Non-pigmented ciliary epithelial cell (primary cell): ENCODE results near the gene VPS8.
"Not testable (repeated sequence)": the region's sequence is repeated elsewhere in the genome, so short reads cannot be mapped to it uniquely, and the experiment has no call there.

Experiments used
- DNase-seq: peaks from one replicate; pipeline ENCODE4 v3.0.0-alpha.2; 2010; ENCODE audit warnings: low read depth

VPS8 gene

GRCh38 chr3:184864000-184864399 lies 52.0 kb downstream of the VPS8 start:
- DNase-seq, result no peak

- DNase-seq, result no peak
Observed at GRCh38 chr3:184868477-184868876, 56.5 kb downstream of the VPS8 start.

- DNase-seq, result no peak
Observed at GRCh38 chr3:184872200-184872599, 60.2 kb downstream of the VPS8 start.

GRCh38 chr3:184873141-184873540 lies 61.2 kb downstream of the VPS8 start:
- DNase-seq, result no peak

DNA sequence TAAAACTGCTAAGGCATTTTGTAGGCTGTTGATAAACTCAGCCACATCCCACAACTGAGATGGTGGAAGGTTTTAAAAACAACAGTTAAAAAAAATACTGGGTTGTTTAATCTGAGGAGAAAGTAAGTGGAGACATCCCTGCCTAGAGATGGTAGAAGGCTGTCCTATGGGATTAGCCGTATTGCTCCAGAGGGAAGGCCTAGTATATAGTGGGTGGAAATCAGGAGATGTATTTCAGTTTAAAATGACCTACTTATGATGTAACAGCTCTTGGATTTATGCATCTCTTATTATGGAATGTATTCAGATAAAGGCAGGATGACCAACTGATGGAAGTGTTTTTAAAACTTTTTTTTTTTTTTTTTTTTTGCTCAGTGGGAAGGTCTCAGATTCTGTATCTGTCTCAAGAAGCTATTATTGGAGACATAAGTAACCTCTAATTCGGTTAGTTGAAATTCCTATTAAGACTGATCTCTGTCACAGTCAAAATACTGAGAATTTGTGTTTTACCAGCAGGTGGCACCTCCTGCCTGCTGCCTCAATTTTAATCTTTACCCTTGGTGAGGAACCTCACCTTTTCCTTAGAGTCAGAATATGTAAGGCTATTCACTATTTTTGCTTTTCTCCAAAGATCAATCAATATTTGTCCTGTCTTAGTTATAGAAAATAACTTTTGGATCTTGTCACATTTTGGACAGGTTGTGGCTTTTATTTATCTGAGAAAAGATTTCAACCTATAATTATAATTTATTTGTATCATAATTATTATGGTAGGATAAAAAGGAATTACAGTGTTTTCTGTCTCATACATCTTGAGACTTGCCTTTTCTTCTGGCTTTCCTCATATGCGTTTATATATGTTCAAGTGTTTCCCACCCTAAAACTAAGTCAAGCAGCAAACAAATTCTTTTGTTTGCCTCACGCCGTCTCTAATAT lies 63.0 kb downstream of the VPS8 start:
- DNase-seq, result no peak

DNA sequence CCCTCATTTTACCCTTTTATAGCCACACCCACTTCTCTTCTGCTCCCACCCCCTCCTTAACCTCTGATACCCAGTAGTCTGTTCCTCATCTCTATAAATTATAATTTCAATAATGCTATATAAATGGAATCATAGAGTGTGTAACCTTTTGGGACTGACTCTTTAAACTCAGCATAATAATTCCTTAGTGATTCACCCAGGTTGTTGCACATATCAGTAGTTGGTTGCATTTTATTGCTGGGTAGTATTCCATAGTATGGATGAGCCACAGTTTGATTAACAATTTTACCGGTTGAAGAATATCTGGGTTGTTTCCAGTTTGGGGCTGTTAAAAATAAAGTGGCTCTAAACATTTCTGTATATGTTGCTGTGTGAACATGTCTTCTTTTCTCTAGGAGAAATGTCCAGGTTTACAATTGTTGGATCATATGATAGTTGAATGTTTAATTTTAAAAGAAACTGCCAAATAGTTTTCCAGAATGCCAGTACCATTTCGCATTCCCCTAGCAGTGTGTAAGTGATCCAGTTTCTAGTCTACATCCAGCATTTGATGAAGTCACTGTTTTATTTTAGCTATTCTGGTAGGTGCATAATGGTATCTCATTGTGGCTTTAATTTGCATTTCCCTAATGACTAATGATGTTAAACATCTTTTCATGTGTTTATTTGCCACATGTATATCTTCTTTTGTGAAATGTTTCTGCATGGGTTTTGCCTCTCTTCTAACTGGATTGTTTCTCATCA lies 68.5 kb downstream of the VPS8 start:
- DNase-seq, result no peak

DNA sequence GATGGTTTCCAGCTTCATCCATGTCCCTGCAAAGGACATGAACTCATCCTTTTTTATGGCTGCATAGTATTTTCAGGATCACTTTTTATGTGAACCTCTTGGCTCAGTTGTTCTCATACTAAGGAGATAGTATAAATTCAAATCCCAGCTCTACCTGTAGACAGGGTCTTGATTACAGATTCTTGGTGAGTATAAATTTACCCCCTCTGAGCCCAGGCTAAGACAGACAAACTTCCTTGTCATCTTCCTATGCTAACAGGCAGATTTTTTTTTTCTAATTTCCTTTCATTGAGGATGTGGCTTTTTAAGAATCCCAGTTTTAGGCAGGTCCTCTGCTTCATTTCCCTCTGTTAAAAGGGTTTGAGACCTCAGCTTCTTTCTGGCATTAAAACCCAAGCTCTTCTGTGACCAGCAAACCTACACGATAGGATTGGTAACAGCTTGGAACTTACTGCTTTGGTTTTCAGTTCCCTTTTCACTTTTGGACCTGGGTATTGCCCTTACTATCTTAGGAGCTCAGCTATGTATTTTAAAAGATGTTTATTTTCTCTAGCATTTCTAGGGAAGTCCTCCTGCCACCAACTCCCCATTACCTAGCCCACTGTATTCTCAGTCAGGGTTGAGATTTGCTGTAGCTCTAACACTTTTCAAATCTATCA lies 72.5 kb downstream of the VPS8 start:
- DNase-seq, result no peak

- DNase-seq, result no peak
Observed at GRCh38 chr3:184885112-184885511, 73.1 kb downstream of the VPS8 start.

DNA sequence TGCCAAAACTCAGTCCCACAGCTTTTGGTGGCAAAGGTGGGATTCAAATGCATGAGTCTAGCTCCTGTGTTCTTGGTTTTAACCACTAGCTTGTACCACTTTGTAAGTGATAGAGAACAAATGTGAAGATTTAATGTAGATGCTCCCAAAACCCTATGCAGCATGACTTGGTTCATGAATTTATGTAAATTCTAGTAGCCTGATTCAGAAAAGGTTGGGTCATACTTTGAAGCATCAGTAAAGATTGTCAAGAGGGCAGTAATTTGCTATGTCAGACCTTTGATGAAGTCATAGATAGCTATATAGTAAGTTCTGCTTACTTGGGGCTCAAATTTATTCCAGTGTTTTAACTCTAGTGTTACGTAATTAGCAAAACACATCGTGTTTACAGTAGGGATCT lies 75.6 kb downstream of the VPS8 start:
- no peak for DNase-seq

DNA sequence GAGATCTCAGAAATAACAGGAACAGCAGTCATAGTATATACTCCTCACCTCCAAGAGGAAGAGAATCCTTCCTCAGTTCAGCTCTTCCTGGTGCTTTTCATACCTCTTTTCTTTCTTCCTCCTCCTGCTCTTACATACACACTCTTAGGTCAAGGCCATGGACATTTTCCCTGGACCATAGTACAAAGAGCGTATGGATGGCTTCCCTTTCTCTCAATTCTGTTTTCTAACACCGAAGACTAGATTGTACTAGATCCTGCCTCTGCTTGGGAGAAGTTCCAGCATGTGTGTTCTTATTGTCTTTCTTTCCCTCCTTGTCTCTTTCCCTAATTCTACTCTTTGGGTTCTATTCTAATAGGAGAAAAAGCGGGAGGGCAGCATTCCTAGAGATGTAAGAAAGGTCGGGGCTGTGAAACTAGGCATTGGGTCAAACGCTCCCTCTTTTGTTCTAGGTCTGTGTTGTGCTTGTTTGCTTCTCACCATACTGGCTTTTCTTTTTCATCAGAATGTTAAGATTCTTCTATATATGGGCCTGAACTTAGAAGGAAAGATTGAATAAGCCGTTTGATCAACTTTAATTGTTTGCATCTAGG lies 77.4 kb downstream of the VPS8 start:
- no peak for DNase-seq

DNA sequence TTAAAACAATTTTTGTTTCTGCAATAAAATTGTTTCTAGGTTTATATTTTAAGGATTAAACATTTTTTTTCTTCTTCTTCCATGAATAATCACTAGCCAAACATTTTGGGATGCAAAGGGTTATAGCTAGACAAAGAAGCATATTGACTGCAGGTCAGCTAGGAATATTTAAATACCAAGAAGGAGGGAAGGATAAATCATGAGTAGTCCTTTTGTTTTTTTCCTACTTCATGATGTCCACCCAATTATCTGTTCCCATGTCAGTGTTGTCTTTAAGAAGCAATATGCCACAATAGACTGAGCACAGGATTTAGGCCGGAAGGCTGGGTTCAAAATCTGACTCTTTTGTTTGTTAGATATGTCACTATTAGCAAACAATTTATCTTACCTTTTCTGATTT lies 82.1 kb downstream of the VPS8 start:
- no peak for DNase-seq

GRCh38 chr3:184895350-184895749 lies 83.4 kb downstream of the VPS8 start:
- DNase-seq, result no peak

DNA sequence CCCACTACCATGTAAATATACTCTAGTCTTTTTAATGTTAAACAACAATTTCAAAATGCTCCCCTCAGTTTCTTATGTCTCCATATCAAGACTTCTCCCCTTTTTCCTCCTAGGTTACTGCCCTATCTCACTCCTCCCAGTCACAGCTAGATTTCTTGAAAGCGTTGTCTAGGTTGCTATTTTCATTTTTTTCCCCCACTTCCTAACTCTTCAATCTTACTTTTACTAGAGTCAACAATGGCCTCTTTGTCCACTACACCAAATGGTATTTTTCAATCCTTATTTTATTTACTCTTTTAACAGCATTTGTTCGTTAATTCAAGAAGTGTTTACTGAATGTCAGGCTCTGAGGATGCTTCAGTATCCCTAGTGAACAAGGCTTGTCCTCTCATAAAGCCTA lies 84.4 kb downstream of the VPS8 start:
- no peak for DNase-seq

- no peak for DNase-seq
Observed at GRCh38 chr3:184899953-184900595, 88.1 kb downstream of the VPS8 start.

DNA sequence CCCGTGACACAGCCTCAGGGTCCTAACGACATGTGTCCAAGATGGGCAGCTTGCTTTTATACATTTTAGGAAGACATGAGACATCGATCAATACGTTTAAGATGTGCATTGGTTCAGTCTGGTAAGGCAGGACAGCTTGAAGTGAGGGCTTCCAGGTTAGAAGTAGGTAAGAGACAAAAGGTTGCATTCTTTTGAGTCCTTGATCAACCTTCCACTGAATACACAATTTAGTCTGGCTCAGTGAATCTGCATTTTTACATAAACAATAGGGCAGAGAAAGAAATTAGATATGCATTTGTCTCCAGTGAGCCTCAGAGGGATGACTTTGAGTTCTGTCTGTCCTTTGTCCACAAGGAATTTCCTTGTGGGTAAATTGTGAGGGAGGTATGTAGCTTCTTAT lies 95.1 kb downstream of the VPS8 start:
- DNase-seq, result not testable (repeated sequence)

DNA sequence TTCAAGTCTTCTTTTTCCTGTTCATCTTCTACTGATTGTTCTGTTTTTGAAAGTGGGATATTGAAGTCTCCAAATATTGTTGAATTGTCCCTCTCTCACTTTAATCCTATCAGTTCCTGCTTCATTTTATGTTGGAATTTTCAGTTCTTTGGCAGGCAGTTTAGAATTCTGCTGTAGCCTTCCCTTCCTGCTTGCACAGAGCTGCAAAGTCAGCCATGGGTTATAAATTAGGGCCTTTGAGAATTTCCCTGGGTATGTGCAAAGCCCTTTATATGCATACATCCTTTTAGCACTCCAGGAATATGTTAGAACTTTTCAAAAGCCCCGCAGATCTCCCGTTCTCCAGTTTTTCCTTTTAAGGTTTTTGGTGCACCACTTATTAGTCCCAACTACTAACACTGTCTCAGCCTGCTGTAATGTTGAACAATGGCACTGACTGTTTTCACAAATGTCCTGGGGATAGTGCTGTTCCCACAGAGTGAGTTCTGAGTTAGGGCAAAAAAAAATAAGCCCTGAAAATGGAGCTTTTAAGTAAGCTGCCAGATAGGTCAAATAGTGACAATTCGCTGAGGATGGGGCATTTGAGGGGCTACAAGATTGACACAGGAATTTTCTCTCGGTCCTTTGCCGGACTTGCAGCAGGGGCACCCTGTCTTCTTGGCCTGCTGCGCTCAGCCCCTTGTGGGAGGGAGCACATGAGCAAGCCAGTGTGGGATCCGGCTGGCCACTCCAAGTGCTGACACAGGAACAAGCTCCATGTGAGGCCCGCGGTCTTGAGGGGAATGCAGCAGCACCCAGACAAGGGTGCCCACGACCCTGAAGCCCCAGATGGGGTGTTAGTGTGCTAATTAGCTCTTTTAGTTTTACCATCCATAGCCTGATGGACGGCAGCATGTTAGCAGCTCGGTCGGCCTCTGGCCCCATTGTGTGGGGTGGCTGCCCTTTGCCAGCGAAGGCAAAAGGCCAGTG lies 96.0 kb downstream of the VPS8 start:
- DNase-seq, result no peak

DNA sequence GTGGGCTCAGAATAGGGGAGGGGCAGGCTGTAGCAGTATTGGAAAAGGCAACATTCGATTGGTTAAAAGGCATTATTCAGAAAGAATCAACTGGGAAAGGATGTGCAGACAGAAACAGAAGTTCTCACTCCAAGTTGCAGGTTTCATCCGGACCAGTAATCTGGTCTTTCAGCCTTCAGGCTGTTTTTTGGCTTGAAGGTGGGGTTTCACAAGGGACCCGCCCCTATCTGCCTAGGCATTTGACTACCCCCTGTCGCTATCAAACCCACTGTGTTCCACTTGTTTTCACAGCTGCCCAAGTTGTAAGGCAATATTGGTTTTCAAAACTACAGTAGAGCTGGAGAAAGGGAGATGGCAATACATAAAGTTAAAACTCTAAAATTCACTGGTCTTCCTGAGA lies 96.9 kb downstream of the VPS8 start:
- DNase-seq, result no peak

DNA sequence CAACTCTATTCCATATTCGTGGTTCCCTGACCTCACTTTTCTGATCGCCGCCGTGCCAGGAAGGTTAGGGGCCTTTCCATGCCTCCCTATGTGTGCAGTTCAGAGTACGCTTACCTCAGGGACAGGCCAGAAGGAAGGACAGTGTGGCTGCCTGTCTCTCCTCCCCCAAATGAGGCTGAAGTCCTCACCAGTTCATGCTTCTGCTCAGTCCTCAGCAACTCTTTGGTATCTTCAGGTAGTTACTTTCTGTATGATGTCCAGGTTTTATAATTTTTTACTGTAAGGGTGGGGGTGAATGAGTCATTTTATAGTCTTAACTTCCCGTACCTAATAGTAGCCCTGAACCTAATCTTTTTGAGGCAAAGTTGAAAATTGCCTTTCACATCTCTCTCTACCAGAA lies 98.7 kb downstream of the VPS8 start:
- no peak for DNase-seq

DNA sequence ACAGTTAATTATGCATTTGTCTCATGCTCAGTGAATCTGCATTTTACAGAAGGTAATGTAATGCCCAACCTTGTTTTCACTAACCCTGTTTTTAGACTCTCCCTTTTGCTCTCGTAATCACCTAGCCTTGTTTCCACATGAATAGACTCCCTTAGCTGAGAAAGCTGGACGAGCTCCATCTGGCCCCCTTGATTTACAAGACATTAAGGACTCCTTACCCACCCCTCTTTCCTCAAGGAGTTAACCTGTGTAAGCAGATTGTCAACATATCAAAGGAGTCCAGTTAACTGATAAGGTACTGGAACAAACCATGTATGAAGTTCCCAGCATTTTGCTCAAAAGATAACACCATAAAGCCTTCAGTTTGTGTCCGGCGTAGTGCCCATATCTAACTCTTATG lies 99.6 kb downstream of the VPS8 start:
- no peak for DNase-seq

DNA sequence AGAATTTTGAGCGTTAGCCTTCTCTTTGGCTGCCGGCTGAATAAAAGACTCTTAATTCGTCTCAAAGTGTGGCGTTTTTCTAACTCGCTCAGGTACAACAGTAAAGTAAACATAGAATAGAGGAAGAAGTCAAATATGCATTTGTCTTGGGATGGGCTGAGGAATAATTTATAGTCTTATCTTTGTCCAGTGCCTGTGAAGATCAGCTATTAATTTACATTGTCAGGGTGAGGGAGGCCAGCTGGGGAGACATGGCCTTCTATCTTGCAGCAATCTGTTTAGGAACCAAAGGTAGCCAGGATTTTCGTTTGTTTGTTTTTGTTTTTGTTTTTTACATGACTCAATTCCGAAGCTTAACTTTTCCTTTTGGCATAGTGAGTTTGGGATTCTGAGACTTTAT lies 100.2 kb downstream of the VPS8 start:
- DNase-seq, result no peak

DNA sequence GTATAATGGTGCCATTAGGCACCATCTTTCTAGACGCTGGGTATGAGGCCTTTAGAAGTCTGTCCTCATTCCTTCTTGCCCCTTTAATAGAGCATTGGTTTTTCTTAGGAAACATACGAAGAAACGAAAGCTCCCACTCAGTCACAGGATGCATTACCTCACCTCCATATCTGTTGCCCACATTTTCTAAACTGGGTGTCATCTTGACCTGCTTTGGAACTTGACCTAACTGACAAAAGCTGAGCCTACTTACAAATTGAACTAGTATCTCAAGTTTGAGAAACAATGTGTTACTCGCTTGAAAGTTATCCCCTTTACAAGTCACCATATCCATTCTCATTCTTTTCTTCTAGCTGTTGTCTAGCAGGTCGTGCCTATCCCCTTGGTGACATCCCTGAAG lies 102.7 kb downstream of the VPS8 start:
- peak; percentile 27 for DNase-seq
